ENCODE results near the gene ZNF107. TPM values are rescaled to one million over a fixed set of nuclear protein-coding genes. Genes with fewer than 3 reads are reported as not detected.
"Not testable (repeated sequence)": the region's sequence is repeated elsewhere in the genome, so short reads cannot be mapped to it uniquely, and the experiment has no call there.

ZNF107 gene
- total RNA-seq, 1 donor from 2014 or later = 0.94 TPM

- DNase-seq = no peak
- intact Hi-C loops (cut with DNase I) = no loop called here
- ATAC-seq (ENCODE audit: poor library complexity) = no peak
Observed at GRCh38 chr7:64688988-64689387, 23.1 kb downstream of the ZNF107 start.

GRCh38 chr7:64691831-64692230, 25.9 kb downstream of the ZNF107 start:
- DNase-seq (no peak), ATAC-seq (ENCODE audit: poor library complexity) (no peak)
- intact Hi-C loops (cut with DNase I) = no loop called here

- intact Hi-C loops (cut with DNase I); ATAC-seq (ENCODE audit: poor library complexity); DNase-seq: not testable (repeated sequence)
Observed at GRCh38 chr7:64697863-64698262, 31.9 kb downstream of the ZNF107 start.

- ATAC-seq (ENCODE audit: poor library complexity) = no peak
- intact Hi-C loops (cut with DNase I) = no loop called here
- DNase-seq = no peak
Observed at GRCh38 chr7:64706625-64707292, 40.8 kb downstream of the ZNF107 start.

GRCh38 chr7:64717896-64718295, 52.0 kb downstream of the ZNF107 start:
- intact Hi-C loops (cut with DNase I); ATAC-seq (ENCODE audit: poor library complexity); DNase-seq: not testable (repeated sequence)

- no peak for DNase-seq
Observed at GRCh38 chr7:64729089-64729848, 63.3 kb downstream of the ZNF107 start.

GRCh38 chr7:64733550-64734240, 67.8 kb downstream of the ZNF107 start:
- ATAC-seq (ENCODE audit: poor library complexity) (no peak), DNase-seq (no peak)
- intact Hi-C loops (cut with DNase I) = no loop called here

More at GRCh38 chr7:64729089-64729848, 63.3 kb downstream of the ZNF107 start:
- ATAC-seq (ENCODE audit: poor library complexity) = no peak
- intact Hi-C loops (cut with DNase I) = no loop called here

GRCh38 chr7:64736575-64736974, 70.6 kb downstream of the ZNF107 start:
- ATAC-seq (ENCODE audit: poor library complexity) = no peak
- intact Hi-C loops (cut with DNase I) = no loop called here
- DNase-seq = no peak

- DNase-seq; intact Hi-C loops (cut with DNase I); ATAC-seq (ENCODE audit: poor library complexity): not testable (repeated sequence)
Observed at GRCh38 chr7:64738403-64738802, 72.5 kb downstream of the ZNF107 start.

GRCh38 chr7:64738953-64739352, 73.0 kb downstream of the ZNF107 start:
- intact Hi-C loops (cut with DNase I); DNase-seq; ATAC-seq (ENCODE audit: poor library complexity): not testable (repeated sequence)

- ATAC-seq (ENCODE audit: poor library complexity) = no peak
- intact Hi-C loops (cut with DNase I) = no loop called here
Observed at GRCh38 chr7:64744680-64745079, 78.7 kb downstream of the ZNF107 start.

GRCh38 chr7:64747802-64748201, 81.9 kb downstream of the ZNF107 start:
- intact Hi-C loops (cut with DNase I) = no loop called here
- DNase-seq (no peak), ATAC-seq (ENCODE audit: poor library complexity) (no peak)

More at GRCh38 chr7:64744680-64745079, 78.7 kb downstream of the ZNF107 start:
- no peak for DNase-seq

GRCh38 chr7:64753032-64753431, 87.1 kb downstream of the ZNF107 start:
- ATAC-seq (ENCODE audit: poor library complexity) (no peak), DNase-seq (no peak)
- intact Hi-C loops (cut with DNase I) = no loop called here

- ATAC-seq (ENCODE audit: poor library complexity) = no peak
- DNase-seq = no peak
- intact Hi-C loops (cut with DNase I) = no loop called here
Observed at GRCh38 chr7:64755865-64756264, 89.9 kb downstream of the ZNF107 start.

GRCh38 chr7:64758151-64758550, 92.2 kb downstream of the ZNF107 start:
- ATAC-seq (ENCODE audit: poor library complexity) = no peak
- intact Hi-C loops (cut with DNase I) = no loop called here
- no peak for DNase-seq

Small RNAs within 50 kb of the gene (microRNA-seq; reads per million reads assigned to microRNA genes)
- not detected for gene MIR6839

Other genes with a start within 250 kb of the ZNF107 start
- 18.3 TPM for gene ZNF680, start 103.1 kb upstream of the ZNF107 start, total RNA-seq
- gene ZNF138, start 128.3 kb downstream of the ZNF107 start, total RNA-seq = 4.8 TPM
- gene ZNF273, start 237.1 kb downstream of the ZNF107 start, total RNA-seq = 1.5 TPM